OCI-LY1 (cell line): ENCODE measurements around the gene IL1F10.

Source experiments
- EZH2 ChIP-seq: fragments of 200-600 bp; sonication (generic), shearing (Covaris generic); IDR thresholded peaks from 2 replicates; pipeline ENCODE4 v1.8.0; 2017; ENCODE audit warnings: borderline replicate concordance, mixed run types, mild to moderate bottlenecking, antibody characterized with exemption, low read length, moderate library complexity, mixed read lengths
- TF ChIP-seq, protein P1 (sequence below): fragments of 200-600 bp; sonication (generic), shearing (Covaris generic); IDR thresholded peaks from 2 replicates; pipeline ENCODE4 v1.5.1; 2017; ENCODE audit warnings: mild to moderate bottlenecking, antibody characterized with exemption, low read length, moderate library complexity, mixed read lengths

DNA sequence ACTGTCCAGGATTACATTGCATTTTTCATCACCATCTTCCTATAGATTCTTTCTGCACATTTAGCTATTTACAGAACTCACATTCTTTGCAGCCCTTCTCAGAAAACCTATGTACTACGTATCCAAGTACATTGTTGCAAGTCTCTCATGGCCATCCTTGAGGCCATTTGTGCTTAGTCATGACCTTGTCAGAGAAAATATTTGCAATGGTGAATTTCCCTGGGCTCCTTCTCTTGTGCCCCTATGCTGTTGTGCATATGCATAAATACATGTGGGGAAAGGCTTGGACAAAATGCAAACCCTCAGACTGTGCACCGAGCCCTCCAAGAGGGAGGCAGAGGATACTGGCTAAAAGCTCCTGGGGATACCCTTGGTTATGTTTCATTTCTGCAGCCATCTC, 43.0 kb upstream of the IL1F10 start:
- TF ChIP-seq, protein P1, sequence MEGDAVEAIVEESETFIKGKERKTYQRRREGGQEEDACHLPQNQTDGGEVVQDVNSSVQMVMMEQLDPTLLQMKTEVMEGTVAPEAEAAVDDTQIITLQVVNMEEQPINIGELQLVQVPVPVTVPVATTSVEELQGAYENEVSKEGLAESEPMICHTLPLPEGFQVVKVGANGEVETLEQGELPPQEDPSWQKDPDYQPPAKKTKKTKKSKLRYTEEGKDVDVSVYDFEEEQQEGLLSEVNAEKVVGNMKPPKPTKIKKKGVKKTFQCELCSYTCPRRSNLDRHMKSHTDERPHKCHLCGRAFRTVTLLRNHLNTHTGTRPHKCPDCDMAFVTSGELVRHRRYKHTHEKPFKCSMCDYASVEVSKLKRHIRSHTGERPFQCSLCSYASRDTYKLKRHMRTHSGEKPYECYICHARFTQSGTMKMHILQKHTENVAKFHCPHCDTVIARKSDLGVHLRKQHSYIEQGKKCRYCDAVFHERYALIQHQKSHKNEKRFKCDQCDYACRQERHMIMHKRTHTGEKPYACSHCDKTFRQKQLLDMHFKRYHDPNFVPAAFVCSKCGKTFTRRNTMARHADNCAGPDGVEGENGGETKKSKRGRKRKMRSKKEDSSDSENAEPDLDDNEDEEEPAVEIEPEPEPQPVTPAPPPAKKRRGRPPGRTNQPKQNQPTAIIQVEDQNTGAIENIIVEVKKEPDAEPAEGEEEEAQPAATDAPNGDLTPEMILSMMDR: no peak
- TF ChIP-seq EZH2: no peak
